Psoas muscle (tissue), 8 donors: ENCODE measurements around the gene IL17RA. TPM values are rescaled to one million over a fixed set of nuclear protein-coding genes. Genes with fewer than 3 reads are reported as not detected.

Experiments
- ATAC-seq, 4 donors: fragments of 200-7000 bp; cut with Tn5 transposase; one replicate each; pipeline ENCODE4 v1.9.1; 2020; ENCODE audit warnings: moderate library complexity in 3 of 4, mild to moderate bottlenecking in 2 of 4
- DNase-seq, 2 donors: peaks; one replicate each; pipeline ENCODE4 v3.0.0-alpha.2; 2020
- H3K27ac ChIP-seq: fragments of 200-600 bp; one replicate; pipeline ENCODE4 v1.8.0; 2022
- H3K27me3 ChIP-seq, 3 donors: fragments of 200-600 bp in 1 of 3; one replicate each; pipeline versions ENCODE4 v1.6.1 to v1.8.0; 2013 to 2022; ENCODE audit warnings: low read length in 2 of 3, mild to moderate bottlenecking in 2 of 3, moderate library complexity in 1 of 3; ENCODE audit not compliant: insufficient read depth in 3 of 3
- H3K36me3 ChIP-seq, 2 donors: fragments of 200-600 bp in 1 of 2; one replicate each; pipeline versions ENCODE4 v1.6.1 to v1.8.0; 2013 to 2022; ENCODE audit warnings: low read depth in 1 of 2, mild to moderate bottlenecking in 1 of 2, moderate library complexity in 1 of 2; ENCODE audit not compliant: insufficient read depth in 1 of 2
- H3K4me1 ChIP-seq: fragments of 200-600 bp; one replicate; pipeline ENCODE4 v1.8.0; 2022
- H3K4me3 ChIP-seq: fragments of 200-600 bp; one replicate; pipeline ENCODE4 v1.8.0; 2022; ENCODE audit warnings: mild to moderate bottlenecking
- H3K9me3 ChIP-seq: fragments of 200-600 bp; one replicate; pipeline ENCODE4 v1.8.0; 2022
- CTCF ChIP-seq: fragments of 200-600 bp; IDR thresholded peaks from one replicate; pipeline ENCODE4 v1.8.0; 2022; ENCODE audit warnings: antibody characterized with exemption
- WGBS, 3 donors: extraction: QIAGEN DNeasy Blood & Tissue Kit; methylation state at CpG; one replicate each; pipeline versions ENCODE4 v1.1.6 to v1.1.7; 2013; 5-methylcytosine and 5-hydroxymethylcytosine counted together
- intact Hi-C, 2 donors: fragments of 100-400 bp; cut with DNase I; formaldehyde crosslinking; loops; one replicate each; pipeline versions ENCODE4 v1.11.0 to v1.14.2; 2022
- polyA plus RNA-seq, 3 donors: library from polyadenylated mRNA; stranded (reverse); fragments of 200-250 nt; gene quantifications; one replicate each; pipeline ENCODE4 v1.2.3, GENCODE V29; 2013
- total RNA-seq, 4 donors: library from RNA; stranded (reverse); fragmentation: NEBNext Ultra II Directional in 2 of 4; extraction: Animal tissue kit (Norgen Biotek cat#: 25700) in 2 of 4; gene quantifications; one replicate each; pipeline versions ENCODE4 v1.2.1 to v1.2.4, GENCODE V29; 2021 to 2023
- donor health status: healthy with polysubstance abuse.
- donor health status: DM: no; HTN: no; CAD: no; lungs with moderate emphysema.
- donor health status: Bipolar disorder and iron deficiency.
- donor health status: healthy.
- donor health status: DM: yes; HTN: yes; CAD: no.
- donor health status: DM: no; HTN: no; CAD: no.
- donor health status: DM: no; HTN: no; CAD: no.
- donor health status: DM: yes; HTN: yes; CAD: no.

Gene IL17RA
- total and polyA plus RNA-seq, 7 donors = 0.93 to 3.7 (median 2.9) TPM

- DNase-seq (no peak), ATAC-seq (no peak)
- Histone ChIP-seq H3K27ac (no peak overlapping the region), H3K36me3 (no peaks in the 10 kb centered on the region), H3K27me3 (peaks cover 0 to 11% (median 1%) of the 10 kb centered on the region in 3 donors), H3K4me1 (no peaks in the 10 kb centered on the region), H3K9me3 (no peaks in the 10 kb centered on the region), H3K4me3 (no peak overlapping the region)
- intact Hi-C loops = loop anchor here in 1 of 2 donors (5.0 to 10.0 kb wide), 2 partner anchors 88 to 425 kb away; no protein-coding TSS in a partner anchor
- TF ChIP-seq CTCF = no peak
- WGBS, 3 donors = 80 to 88% (median 87%) methylated on average over 4 of the region's 4 CpGs
Observed at GRCh38 chr22:17079572-17079971, 5.2 kb upstream of the IL17RA start.

DNA sequence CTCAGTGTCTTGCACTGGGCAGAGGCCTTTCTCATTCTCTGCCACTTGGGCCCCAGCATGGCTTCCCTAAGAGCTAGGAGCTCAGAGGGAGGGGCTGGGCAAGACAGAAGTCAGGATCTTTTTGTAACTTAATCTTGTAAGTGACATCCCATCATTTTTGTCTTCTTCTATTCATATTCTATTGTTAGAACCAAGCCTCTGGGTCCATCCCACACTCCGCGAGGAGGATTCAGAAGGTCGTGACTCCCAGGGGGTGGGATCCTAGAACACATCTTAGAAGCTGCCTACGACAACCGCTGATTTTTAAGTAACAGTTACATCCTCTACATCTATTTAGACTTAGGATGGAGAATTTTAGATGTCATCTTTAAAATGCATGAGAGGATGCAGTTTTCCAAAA, 1.5 kb upstream of the IL17RA start:
- no peak overlapping the region for H3K27ac ChIP-seq
- no peak overlapping the region for H3K4me3 ChIP-seq
- ATAC-seq (no peak), DNase-seq (no peak)
- no peaks in the 10 kb centered on the region for H3K9me3 ChIP-seq
- H3K27me3 ChIP-seq = peaks cover 0 to 26% (median 11%) of the 10 kb centered on the region in 3 donors
- TF ChIP-seq CTCF = no peak
- 92 to 96% (median 93%) methylated on average over 5 of the region's 5 CpGs for WGBS, 3 donors
- no peaks in the 10 kb centered on the region for H3K4me1 ChIP-seq
- intact Hi-C loops = no loop called here
- H3K36me3 ChIP-seq = no peaks in the 10 kb centered on the region

DNA sequence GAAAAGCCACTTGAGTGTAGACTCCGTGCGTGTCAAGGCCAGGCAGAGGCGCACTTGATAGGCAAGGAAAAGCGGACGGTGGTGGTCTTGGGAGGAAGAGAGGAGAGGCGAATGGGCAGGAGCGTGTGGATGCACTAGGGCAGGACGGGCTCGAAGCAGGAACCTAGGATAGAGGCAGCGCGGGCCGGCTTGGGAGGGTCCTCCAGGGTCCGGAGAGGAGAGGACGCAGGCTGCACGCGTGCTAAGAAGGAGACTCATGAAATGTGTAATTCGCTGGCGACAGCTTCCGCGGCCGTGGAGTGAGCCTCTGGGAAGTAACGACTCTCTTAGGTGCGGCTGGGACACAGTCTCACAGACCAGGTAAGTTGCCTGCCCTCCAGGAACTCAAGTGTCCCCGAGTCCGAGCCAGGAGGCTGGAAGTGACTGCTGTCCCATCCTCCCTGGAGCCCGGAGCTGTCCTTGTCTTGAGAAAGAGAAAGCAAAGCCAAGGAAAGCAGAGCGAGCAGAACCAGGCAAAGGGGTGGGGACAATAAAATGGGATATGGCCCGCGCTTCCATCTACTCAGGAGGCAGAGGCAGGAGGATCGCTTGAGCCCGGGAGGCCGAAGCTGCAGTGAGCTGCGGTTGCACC, 874 bp upstream of the IL17RA start:
- 80 to 86% (median 81%) methylated on average over 33 of the region's 33 CpGs for WGBS, 3 donors
- ATAC-seq = peak in 1 of 4 donors; percentile 11
- Histone ChIP-seq H3K9me3 (no peaks in the 10 kb centered on the region), H3K36me3 (no peaks in the 10 kb centered on the region), H3K27ac (peak overlapping the region; percentile 50), H3K4me3 (peak overlapping the region; percentile 82), H3K27me3 (peaks cover 0 to 26% (median 11%) of the 10 kb centered on the region in 3 donors), H3K4me1 (no peaks in the 10 kb centered on the region)
- TF ChIP-seq CTCF = no peak
- intact Hi-C loops = no loop called here
- DNase-seq = peak in 1 of 2 donors; percentile 50

GRCh38 chr22:17085277-17086181, 729 bp downstream of the IL17RA start:
- WGBS, 3 donors = 9 to 12% (median 10%) methylated on average over 72 to 92 of the region's 92 CpGs
- peak overlapping the region; percentile 58 for H3K27ac ChIP-seq
- peak; percentile 65 to 66 for DNase-seq
- peak; percentile 33 to 56 (median 46) for ATAC-seq
- no peaks in the 10 kb centered on the region for H3K9me3 ChIP-seq
- no peak for TF ChIP-seq CTCF
- intact Hi-C loops = no loop called here
- H3K27me3 ChIP-seq = peaks cover 0 to 26% (median 11%) of the 10 kb centered on the region in 3 donors
- H3K4me3 ChIP-seq = peak overlapping the region; percentile 82
- H3K36me3 ChIP-seq = no peaks in the 10 kb centered on the region
- H3K4me1 ChIP-seq = no peaks in the 10 kb centered on the region
